CD8-positive, alpha-beta memory T cell (primary cell): Measurements from ENCODE around the gene CLEC4E. TPM values are rescaled to one million over a fixed set of nuclear protein-coding genes. Genes with fewer than 3 reads are reported as not detected.

ENCODE experiments used
- CTCF ChIA-PET: fragments of 350-600 bp; sonication (Branson Sonifier 250); formaldehyde crosslinking; loops from one replicate; lab custom pipeline; 2021; ENCODE audit warnings: antibody characterized with exemption; lab: Charles Lee
- POLR2A ChIA-PET: fragments of 350-600 bp; sonication (Branson Sonifier 250); formaldehyde crosslinking; loops from one replicate; lab custom pipeline; 2021; ENCODE audit warnings: antibody characterized with exemption; lab: Charles Lee
- DNase-seq, 5 donors: peaks; one replicate each; pipeline versions ENCODE4 v3.0.0 to v3.0.0-alpha.2; 2020 to 2022; ENCODE audit warnings: mixed read lengths in 1 of 5
- H3K27ac ChIP-seq: one replicate; pipeline ENCODE4 v1.7.0; 2013; ENCODE audit warnings: low read depth, mild to moderate bottlenecking, low read length, moderate library complexity
- H3K27me3 ChIP-seq: 2 replicates; pipeline ENCODE4 v1.7.0; 2013; ENCODE audit warnings: low read length, mild to moderate bottlenecking; ENCODE audit not compliant: insufficient read depth, poor library complexity, severe bottlenecking
- H3K36me3 ChIP-seq: 2 replicates; pipeline ENCODE4 v1.7.0; 2013; ENCODE audit warnings: mild to moderate bottlenecking, low read length, moderate library complexity; ENCODE audit not compliant: insufficient read depth
- H3K4me1 ChIP-seq: 2 replicates; pipeline ENCODE4 v1.7.0; 2013; ENCODE audit warnings: mild to moderate bottlenecking, low read length, moderate library complexity; ENCODE audit not compliant: insufficient read depth
- H3K4me3 ChIP-seq: 2 replicates; pipeline ENCODE4 v1.7.0; 2013; ENCODE audit warnings: mild to moderate bottlenecking, low read length
- H3K9me3 ChIP-seq: 2 replicates; pipeline ENCODE4 v1.7.0; 2013; ENCODE audit warnings: mild to moderate bottlenecking, low read length
- H3K27ac Mint-ChIP-seq, 8 donors: one replicate each; pipeline ENCODE4 v1.8.0; 2020 to 2021; ENCODE audit warnings: mixed read lengths in 8 of 8, mild to moderate bottlenecking in 6 of 8, inconsistent platforms in 3 of 8, moderate library complexity in 3 of 8
- H3K27me3 Mint-ChIP-seq, 2 donors: one replicate each; pipeline ENCODE4 v1.8.0; 2020 to 2021; ENCODE audit warnings: mixed read lengths in 2 of 2, mild to moderate bottlenecking in 1 of 2, moderate library complexity in 1 of 2
- H3K36me3 Mint-ChIP-seq, 3 donors: one replicate each; pipeline ENCODE4 v1.8.0; 2020 to 2021; ENCODE audit warnings: mixed read lengths in 3 of 3, inconsistent platforms in 1 of 3, mild to moderate bottlenecking in 1 of 3
- H3K4me1 Mint-ChIP-seq, 3 donors: one replicate each; pipeline ENCODE4 v1.8.0; 2020 to 2021; ENCODE audit warnings: mixed read lengths in 3 of 3, inconsistent platforms in 1 of 3, mild to moderate bottlenecking in 1 of 3
- H3K4me3 Mint-ChIP-seq, 7 donors: one replicate each; pipeline ENCODE4 v1.8.0; 2020 to 2021; ENCODE audit warnings: mixed read lengths in 7 of 7, mild to moderate bottlenecking in 6 of 7, moderate library complexity in 4 of 7, inconsistent platforms in 2 of 7
- H3K9me3 Mint-ChIP-seq, 5 donors: one replicate each; pipeline ENCODE4 v1.8.0; 2020 to 2022; ENCODE audit warnings: mixed read lengths in 5 of 5, mild to moderate bottlenecking in 3 of 5, moderate library complexity in 2 of 5, inconsistent platforms in 1 of 5
- polyA plus RNA-seq: library from polyadenylated mRNA; unstranded; fragments of 300-500 nt; fragmentation: Illumina TruSeq; gene quantifications from one replicate; pipeline ENCODE4 v1.2.3, GENCODE V29; 2021
- total RNA-seq, 2 experiments: library from RNA; stranded (reverse); gene quantifications; one replicate each; pipeline ENCODE4 v1.2.3, GENCODE V29; 2021

The CLEC4E gene
- total and polyA plus RNA-seq, 3 experiments from 2014 or later: not detected

GRCh38 chr12:8532045-8532444 is 8.7 kb downstream of the CLEC4E start:
- Mint-ChIP-seq H3K27ac (no peak overlapping the region), H3K4me3 (no peak overlapping the region), H3K4me1 (no peaks in the 10 kb centered on the region)

GRCh38 chr12:8527250-8528130 is 13.2 kb downstream of the CLEC4E start:
- no peak for DNase-seq
- H3K4me3 ChIP-seq: no peak overlapping the region
- no peak overlapping the region for H3K27ac ChIP-seq
- peaks cover 0 to 20% (median 0%) of the 10 kb centered on the region in 3 donors for H3K36me3 Mint-ChIP-seq
- no peak overlapping the region for H3K4me3 Mint-ChIP-seq
- POLR2A ChIA-PET: no interaction called here
- H3K36me3 ChIP-seq: no peaks in the 10 kb centered on the region
- CTCF ChIA-PET: no interaction called here
- peak overlapping the region in 1 of 8 donors; percentile 20 for H3K27ac Mint-ChIP-seq
- no peaks in the 10 kb centered on the region for H3K27me3 ChIP-seq
- peaks cover 4 to 55% of the 10 kb centered on the region in 2 donors for H3K27me3 Mint-ChIP-seq
- no peaks in the 10 kb centered on the region for H3K4me1 Mint-ChIP-seq
- H3K4me1 ChIP-seq: no peaks in the 10 kb centered on the region
- H3K9me3 ChIP-seq: no peaks in the 10 kb centered on the region
- peaks cover 5 to 17% (median 10%) of the 10 kb centered on the region in 5 donors for H3K9me3 Mint-ChIP-seq

More at GRCh38 chr12:8532045-8532444, 8.7 kb downstream of the CLEC4E start:
- Histone ChIP-seq H3K9me3 (no peaks in the 10 kb centered on the region), H3K4me1 (no peaks in the 10 kb centered on the region), H3K27ac (no peak overlapping the region), H3K27me3 (no peaks in the 10 kb centered on the region), H3K4me3 (no peak overlapping the region), H3K36me3 (no peaks in the 10 kb centered on the region)
- CTCF ChIA-PET: no interaction called here
- peaks cover 0 to 4% (median 0%) of the 10 kb centered on the region in 3 donors for H3K36me3 Mint-ChIP-seq
- peaks cover 14 to 52% of the 10 kb centered on the region in 2 donors for H3K27me3 Mint-ChIP-seq
- POLR2A ChIA-PET: no interaction called here
- no peak for DNase-seq
- H3K9me3 Mint-ChIP-seq: no peaks in the 10 kb centered on the region

- peaks cover 13 to 64% of the 10 kb centered on the region in 2 donors for H3K27me3 Mint-ChIP-seq
Measured at GRCh38 chr12:8519171-8519570, 21.5 kb downstream of the CLEC4E start.

GRCh38 chr12:8517971-8518370 is 22.7 kb downstream of the CLEC4E start:
- H3K36me3 ChIP-seq: no peaks in the 10 kb centered on the region
- H3K4me3 ChIP-seq: no peak overlapping the region
- Mint-ChIP-seq H3K4me3 (no peak overlapping the region), H3K27me3 (peaks cover 14 to 63% of the 10 kb centered on the region in 2 donors), H3K4me1 (no peaks in the 10 kb centered on the region), H3K27ac (no peak overlapping the region), H3K9me3 (no peaks in the 10 kb centered on the region), H3K36me3 (no peaks in the 10 kb centered on the region)
- H3K9me3 ChIP-seq: no peaks in the 10 kb centered on the region
- ChIA-PET CTCF (interaction anchor here (1.2 kb wide), 1 partner anchor 26 kb away, joined by 3 read pairs; no protein-coding TSS in a partner anchor), POLR2A (no interaction called here)
- peaks cover 6% of the 10 kb centered on the region for H3K27me3 ChIP-seq
- H3K4me1 ChIP-seq: no peaks in the 10 kb centered on the region
- H3K27ac ChIP-seq: no peak overlapping the region
- DNase-seq: no peak

More at GRCh38 chr12:8519171-8519570, 21.5 kb downstream of the CLEC4E start:
- no peaks in the 10 kb centered on the region for H3K4me1 Mint-ChIP-seq
- ChIA-PET POLR2A (no interaction called here), CTCF (interaction anchor here (1.0 kb wide), 1 partner anchor 25 kb away, joined by 3 read pairs; no protein-coding TSS in a partner anchor)
- H3K9me3 ChIP-seq: no peaks in the 10 kb centered on the region
- no peaks in the 10 kb centered on the region for H3K36me3 ChIP-seq
- no peak overlapping the region for H3K4me3 Mint-ChIP-seq
- H3K9me3 Mint-ChIP-seq: peaks cover 0 to 2% (median under 1%) of the 10 kb centered on the region in 5 donors
- DNase-seq: no peak
- no peak overlapping the region for H3K27ac ChIP-seq
- H3K4me1 ChIP-seq: no peaks in the 10 kb centered on the region
- H3K36me3 Mint-ChIP-seq: peaks cover 0 to under 1% (median 0%) of the 10 kb centered on the region in 3 donors
- H3K27ac Mint-ChIP-seq: no peak overlapping the region
- peaks cover 6% of the 10 kb centered on the region for H3K27me3 ChIP-seq
- no peak overlapping the region for H3K4me3 ChIP-seq

GRCh38 chr12:8513256-8513655 is 27.4 kb downstream of the CLEC4E start, which contains the start of gene CLEC4D:
Gene CLEC4D, plus strand, starts transcription at chr12:8513503. Its CDS starts 230 bp downstream, at chr12:8513733.
- Mint-ChIP-seq H3K36me3 (no peaks in the 10 kb centered on the region), H3K4me3 (no peak within 1 kb of the TSS), H3K9me3 (no peaks in the 10 kb centered on the region), H3K27me3 (peaks cover 18 to 64% of the 10 kb centered on the region in 2 donors), H3K4me1 (peaks cover 0 to 4% (median 0%) of the 10 kb centered on the region in 3 donors), H3K27ac (no peak within 1 kb of the TSS)
- H3K4me1 ChIP-seq: no peaks in the 10 kb centered on the region
- DNase-seq: no peak
- H3K27ac ChIP-seq: no peak within 1 kb of the TSS
- H3K36me3 ChIP-seq: no peaks in the 10 kb centered on the region
- ChIA-PET POLR2A (no interaction called here), CTCF (no interaction called here)
- no peak within 1 kb of the TSS for H3K4me3 ChIP-seq
- H3K9me3 ChIP-seq: no peaks in the 10 kb centered on the region
- H3K27me3 ChIP-seq: peaks cover 6% of the 10 kb centered on the region

- Histone ChIP-seq H3K4me3 (no peak overlapping the region), H3K27ac (no peak overlapping the region), H3K36me3 (no peaks in the 10 kb centered on the region), H3K27me3 (peaks cover 6% of the 10 kb centered on the region), H3K4me1 (no peaks in the 10 kb centered on the region), H3K9me3 (no peaks in the 10 kb centered on the region)
- Mint-ChIP-seq H3K4me3 (no peak overlapping the region), H3K36me3 (no peaks in the 10 kb centered on the region), H3K4me1 (peaks cover 0 to 4% (median 0%) of the 10 kb centered on the region in 3 donors), H3K27ac (no peak overlapping the region), H3K27me3 (peaks cover 15 to 34% of the 10 kb centered on the region in 2 donors), H3K9me3 (no peaks in the 10 kb centered on the region)
- ChIA-PET CTCF (no interaction called here), POLR2A (no interaction called here)
- no peak for DNase-seq
Measured at GRCh38 chr12:8508910-8509841, 31.5 kb downstream of the CLEC4E start.

- Histone ChIP-seq H3K27me3 (peaks cover 6% of the 10 kb centered on the region), H3K9me3 (no peaks in the 10 kb centered on the region), H3K36me3 (no peaks in the 10 kb centered on the region), H3K4me3 (no peak overlapping the region), H3K27ac (no peak overlapping the region), H3K4me1 (no peaks in the 10 kb centered on the region)
- Mint-ChIP-seq H3K4me1 (peaks cover 0 to 4% (median 0%) of the 10 kb centered on the region in 3 donors), H3K27me3 (peaks cover 13 to 27% of the 10 kb centered on the region in 2 donors), H3K27ac (no peak overlapping the region), H3K9me3 (no peaks in the 10 kb centered on the region), H3K4me3 (peak overlapping the region in 1 of 7 donors; percentile 16), H3K36me3 (no peaks in the 10 kb centered on the region)
- ChIA-PET CTCF (no interaction called here), POLR2A (no interaction called here)
- no peak for DNase-seq
Measured at GRCh38 chr12:8508223-8508622, 32.5 kb downstream of the CLEC4E start.
